GM08714 (cell line): ENCODE results near the gene GBP1.
"Not testable (repeated sequence)": the region's sequence is repeated elsewhere in the genome, so short reads cannot be mapped to it uniquely, and the experiment has no call there.

Experiments used
- H3K4me3 ChIP-seq: fragments of 200-500 bp; sonication (Bioruptor generic); 2 replicates; pipeline ENCODE4 v1.5.1; 2014; ENCODE audit warnings: mild to moderate bottlenecking, low read length, inconsistent platforms
- ZNF274 ChIP-seq: IDR thresholded peaks from 2 replicates; pipeline ENCODE4 v1.6.1; 2012; ENCODE audit warnings: mild to moderate bottlenecking, low read depth, low read length

GBP1 gene, protein sequence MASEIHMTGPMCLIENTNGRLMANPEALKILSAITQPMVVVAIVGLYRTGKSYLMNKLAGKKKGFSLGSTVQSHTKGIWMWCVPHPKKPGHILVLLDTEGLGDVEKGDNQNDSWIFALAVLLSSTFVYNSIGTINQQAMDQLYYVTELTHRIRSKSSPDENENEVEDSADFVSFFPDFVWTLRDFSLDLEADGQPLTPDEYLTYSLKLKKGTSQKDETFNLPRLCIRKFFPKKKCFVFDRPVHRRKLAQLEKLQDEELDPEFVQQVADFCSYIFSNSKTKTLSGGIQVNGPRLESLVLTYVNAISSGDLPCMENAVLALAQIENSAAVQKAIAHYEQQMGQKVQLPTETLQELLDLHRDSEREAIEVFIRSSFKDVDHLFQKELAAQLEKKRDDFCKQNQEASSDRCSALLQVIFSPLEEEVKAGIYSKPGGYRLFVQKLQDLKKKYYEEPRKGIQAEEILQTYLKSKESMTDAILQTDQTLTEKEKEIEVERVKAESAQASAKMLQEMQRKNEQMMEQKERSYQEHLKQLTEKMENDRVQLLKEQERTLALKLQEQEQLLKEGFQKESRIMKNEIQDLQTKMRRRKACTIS

DNA sequence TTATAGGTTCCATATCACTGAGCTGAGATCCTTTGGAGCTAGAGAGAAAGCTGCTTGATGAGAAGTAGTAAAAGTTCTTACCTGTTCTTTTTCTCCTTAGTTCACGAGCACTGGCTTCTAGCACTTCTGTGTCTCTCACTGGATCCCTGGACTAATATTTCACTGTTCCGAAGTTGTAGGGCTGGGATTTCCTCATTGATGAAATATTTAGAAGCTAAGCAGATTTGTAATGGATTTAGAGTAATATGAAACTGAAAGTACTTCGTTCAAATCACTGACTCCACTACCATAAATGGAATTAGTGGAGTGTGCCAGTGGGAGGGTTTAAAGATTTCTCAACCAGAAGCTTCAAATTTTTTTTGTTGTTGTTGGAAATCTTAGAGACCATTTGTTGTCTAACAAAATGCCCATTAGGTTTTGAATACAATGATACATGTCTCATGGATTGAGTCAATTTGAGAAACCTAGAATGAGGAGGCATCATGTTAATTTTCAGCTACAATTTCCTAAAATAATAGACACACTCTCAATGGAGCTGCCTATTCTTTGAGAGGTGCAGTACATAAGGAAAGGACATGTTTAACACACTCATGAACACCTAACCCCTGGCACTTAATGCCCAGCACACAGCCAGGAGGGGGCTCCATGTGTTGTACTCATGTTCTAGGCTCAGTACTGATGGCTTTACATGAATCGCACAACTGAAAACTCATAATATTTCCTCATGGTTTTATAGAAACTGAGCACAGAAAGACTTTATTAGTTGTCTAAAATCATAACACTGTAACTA is at the start of gene GBP1:
GBP1 (minus strand) TSS at position 130 of the 790 bp plus-strand sequence. CDS start 1,974 bp downstream, outside the sequence.
- H3K4me3 ChIP-seq: peak within 1 kb of the TSS; percentile 99
- TF ChIP-seq ZNF274: no peak

DNA sequence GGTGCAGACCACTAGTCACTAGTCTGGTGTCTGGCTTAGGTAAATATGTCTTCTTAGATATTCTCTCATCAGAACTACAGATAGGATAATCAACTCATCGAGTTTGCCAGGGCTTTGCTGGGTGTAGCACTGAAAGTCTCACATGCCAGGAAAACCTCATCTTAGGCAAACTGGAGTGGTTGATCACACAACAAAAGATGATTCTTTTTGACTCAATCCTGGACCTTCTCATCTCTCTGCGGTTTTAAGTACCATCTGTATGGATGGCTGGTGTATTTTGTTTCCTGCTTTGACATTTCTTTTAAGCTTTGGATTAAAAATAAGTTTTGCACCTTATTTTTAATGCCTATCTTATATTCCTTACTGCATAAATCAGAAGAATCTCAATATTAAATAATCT is 49.7 kb upstream of the GBP1 start:
- no peak for TF ChIP-seq ZNF274
- H3K4me3 ChIP-seq: no peak overlapping the region

DNA sequence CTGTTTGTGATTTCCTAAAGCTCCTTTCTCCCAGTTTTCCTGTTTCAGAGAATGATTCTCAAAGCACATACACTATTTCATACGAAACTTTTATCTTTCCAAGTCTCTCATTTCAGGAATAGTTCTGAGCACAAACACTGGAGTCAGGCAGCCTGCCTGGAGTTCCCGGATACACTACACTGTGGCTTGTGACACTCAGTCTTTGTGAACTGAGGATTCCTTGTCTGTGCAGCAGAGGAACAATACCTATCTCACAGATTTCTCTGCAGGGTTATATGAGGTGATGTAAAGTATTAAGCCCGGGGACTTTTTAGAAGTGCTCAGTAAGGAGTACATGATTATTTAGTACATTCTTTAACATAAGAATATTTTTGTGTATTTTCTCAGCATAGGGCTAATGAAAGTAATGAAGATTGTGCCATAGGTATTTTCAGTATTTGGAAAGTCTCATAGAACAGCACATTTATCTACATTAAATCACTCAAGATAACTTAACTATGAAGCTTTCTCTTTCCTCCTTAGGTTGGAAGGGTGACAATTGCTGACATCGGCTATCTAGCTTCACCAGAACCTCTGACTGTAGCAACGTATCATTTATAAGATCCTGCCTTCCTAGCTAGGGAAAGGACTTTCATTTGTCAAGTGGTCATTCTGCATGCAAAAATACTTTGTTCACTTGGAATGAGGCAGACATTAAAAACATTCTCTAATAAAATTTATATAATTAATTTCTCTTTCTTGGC is 48.0 kb upstream of the GBP1 start:
- no peak for TF ChIP-seq ZNF274

DNA sequence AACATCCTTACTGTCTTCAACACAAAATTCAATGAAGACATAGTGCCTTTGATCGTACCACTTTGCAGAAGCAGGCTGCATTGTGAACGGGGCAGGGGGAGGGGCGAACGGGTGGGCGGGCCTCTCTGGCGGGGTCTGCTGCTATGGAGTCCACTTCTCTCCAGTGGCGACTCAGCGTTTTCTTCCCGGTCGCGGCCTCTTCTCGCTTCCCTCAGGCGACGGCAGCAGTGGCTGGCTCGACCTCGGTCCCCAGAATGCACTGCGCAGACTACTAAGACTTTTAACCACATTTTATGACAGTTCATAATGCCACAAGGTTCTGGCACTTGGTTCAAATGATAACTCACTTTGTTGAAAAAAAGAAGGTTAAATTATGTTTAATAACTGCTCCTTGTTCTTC is 39.7 kb upstream of the GBP1 start:
- H3K4me3 ChIP-seq: no peak overlapping the region
- TF ChIP-seq ZNF274: no peak

More for the DNA sequence above, 48.0 kb upstream of the GBP1 start:
- H3K4me3 ChIP-seq: no peak overlapping the region

DNA sequence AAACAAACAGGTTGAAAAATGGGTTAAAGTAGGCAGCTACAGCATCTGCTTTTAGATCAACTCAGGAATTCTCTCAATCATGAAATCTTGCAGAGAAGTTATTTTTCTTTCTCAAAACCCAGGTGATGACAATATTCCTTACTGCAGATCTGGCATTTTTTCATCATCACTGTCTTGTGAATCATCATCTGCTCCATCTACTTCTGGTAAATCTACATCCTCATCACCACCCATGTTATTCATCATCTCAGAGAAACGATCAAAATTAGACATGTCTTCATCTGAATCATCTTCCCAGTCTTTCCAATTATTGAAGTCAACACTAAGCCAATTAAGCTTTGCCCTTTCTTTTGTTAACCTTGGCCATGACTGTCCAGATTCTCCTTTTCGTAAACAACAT is 39.1 kb upstream of the GBP1 start:
- H3K4me3 ChIP-seq: no peak overlapping the region
- TF ChIP-seq ZNF274: no peak

DNA sequence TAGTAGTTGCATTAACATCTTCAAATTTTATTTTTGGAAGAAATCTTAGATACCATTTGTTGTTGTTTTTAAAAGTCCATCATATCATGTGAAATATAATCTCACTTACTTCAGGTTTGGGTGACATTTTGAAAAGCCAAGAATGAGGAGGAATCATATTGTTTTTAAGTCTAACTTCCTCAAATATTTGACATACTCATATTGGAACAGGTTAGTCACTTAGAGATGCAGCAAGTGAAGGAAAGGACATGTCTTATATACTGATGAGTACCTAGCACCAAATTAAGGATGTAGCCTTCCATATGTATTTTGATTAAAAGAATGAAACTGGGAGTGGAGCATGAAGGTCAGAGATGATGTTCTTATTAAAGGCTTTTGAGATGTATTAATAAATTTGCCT is 37.0 kb upstream of the GBP1 start:
- H3K4me3 ChIP-seq: no peak overlapping the region
- TF ChIP-seq ZNF274: no peak

DNA sequence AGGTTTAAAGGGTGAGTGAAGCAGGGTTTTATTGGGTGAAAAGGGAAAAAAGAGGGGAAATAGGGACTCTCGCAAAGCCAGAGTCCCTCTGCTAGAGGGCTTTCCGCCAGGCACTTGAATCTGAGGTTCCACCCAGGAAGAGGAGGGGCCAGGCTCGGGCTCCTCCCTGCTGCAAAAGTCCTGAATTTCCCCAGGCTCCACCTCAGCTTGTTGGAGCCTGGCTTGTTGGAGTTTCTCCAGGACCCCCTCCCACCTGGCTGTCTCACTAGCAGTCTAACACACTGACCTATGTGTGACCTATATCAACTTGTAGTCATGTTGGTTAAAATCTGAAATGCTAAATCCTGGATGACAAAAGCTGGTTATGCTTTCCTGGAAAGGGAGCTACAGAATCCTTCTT is 35.4 kb upstream of the GBP1 start:
- TF ChIP-seq ZNF274: no peak
- H3K4me3 ChIP-seq: no peak overlapping the region

DNA sequence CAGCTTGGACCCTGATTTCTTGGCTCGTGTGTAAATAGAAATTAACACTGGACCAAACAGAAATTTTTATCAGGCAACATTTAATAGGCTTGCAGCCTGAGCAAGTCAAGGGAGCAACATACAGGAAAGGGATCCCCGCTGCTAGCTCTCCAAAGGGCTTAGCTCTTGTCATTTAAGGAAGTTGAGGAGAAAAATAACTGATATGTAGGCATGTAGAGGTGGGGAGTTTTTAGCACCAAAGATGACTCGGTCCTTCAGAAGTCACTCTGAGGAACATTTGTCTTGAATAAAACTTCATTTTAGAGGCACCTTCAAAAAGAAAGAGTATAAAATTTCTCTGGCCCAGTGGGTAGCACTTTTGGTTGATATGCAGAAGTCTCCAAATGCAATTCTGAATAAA is 33.8 kb upstream of the GBP1 start:
- no peak for TF ChIP-seq ZNF274
- no peak overlapping the region for H3K4me3 ChIP-seq

DNA sequence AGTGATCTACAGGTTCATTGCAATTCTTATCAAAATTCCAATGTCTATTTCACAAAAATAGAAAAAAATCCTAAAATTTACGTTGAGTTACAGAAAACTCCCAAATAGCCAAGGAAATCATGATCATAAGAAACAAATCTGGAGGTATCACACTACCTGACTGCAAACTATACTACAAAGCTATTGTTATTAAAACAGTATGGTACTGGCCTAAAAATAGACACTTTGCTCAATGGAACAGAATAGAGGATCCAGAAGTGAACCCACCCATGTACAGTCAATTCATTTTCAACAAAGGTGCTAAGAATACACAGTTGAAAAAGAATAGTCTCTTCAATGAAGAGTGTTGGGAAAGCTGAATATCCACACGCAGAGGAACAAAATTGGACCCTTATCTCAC is 30.7 kb upstream of the GBP1 start:
- no peak for TF ChIP-seq ZNF274
- H3K4me3 ChIP-seq: no peak overlapping the region

DNA sequence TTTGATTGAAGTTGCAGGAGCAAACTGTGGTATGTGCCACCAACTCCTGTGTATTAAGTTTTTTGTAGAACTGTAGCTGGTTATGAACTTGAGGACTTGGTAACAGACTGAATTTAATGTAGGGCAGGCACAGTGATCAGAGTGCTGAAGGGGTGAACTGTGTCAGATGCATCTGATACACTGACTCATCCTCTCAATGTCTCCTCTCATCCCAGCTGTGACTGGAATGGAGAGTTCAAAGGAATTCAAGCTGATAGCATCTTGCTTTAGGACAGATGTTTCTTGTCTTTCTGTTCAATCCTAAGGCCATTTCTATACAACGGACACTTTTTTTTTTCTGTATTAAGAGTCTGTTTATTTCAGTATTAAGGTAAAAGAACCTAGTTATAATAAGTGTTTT is 25.0 kb upstream of the GBP1 start:
- H3K4me3 ChIP-seq: no peak overlapping the region
- TF ChIP-seq ZNF274: no peak

DNA sequence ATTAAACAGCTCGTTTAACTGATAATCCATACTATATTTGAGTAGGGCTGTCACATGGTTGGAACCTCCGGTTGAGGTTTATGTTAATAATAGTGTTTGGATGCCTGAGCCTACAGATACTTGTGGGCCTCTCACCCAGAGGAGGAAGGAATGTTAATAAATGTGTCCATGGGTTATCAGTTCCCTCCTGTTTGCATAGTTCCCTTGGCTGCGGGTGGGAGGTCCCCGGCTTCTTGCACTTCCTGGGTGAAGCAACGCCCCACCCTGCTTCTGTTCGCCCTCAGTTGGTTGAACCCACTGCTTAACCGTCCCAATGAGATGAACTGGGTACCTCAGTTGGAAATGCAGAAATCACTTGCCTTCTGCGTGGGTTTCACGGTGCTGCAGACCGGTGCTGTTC is 23.6 kb upstream of the GBP1 start:
- TF ChIP-seq ZNF274: no peak
- H3K4me3 ChIP-seq: no peak overlapping the region

DNA sequence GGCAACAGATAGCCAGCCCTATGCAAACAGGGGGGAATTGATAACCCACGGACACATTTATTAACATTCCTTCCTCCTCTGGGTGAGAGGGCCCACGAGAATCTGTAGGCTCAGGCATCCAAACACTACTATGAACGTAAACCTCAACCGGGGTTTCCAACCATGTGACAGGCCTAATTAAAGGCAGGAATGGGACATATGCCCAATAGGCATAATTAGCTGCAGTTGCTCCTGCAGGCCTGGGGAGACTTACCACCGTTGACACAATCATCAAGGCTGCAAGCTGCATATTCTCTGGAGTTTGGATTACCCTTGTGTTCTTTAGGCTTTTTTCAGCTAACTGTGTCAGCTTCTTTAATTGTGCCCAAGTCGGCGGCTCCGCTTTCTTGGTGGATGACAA is 22.2 kb upstream of the GBP1 start:
- TF ChIP-seq ZNF274: no peak
- no peak overlapping the region for H3K4me3 ChIP-seq

DNA sequence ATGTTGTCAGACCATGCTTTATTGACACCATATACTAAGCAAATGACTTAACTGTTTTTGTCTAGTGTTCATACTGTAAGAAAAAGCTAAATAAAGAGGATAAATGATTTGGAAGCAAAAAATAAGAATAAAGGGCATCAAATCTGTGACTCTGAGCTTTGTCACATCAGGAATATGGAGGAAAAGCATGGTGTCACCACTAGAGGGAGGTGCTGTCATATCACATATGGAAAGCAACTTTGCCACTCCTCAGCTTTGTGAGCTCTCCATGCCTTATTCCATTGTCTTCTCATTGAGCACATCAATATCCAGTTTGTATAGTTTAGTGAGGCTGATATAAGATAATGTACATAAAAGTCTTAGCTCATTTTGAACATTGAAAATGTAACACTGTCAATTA is 20.8 kb upstream of the GBP1 start:
- no peak for TF ChIP-seq ZNF274
- H3K4me3 ChIP-seq: no peak overlapping the region

DNA sequence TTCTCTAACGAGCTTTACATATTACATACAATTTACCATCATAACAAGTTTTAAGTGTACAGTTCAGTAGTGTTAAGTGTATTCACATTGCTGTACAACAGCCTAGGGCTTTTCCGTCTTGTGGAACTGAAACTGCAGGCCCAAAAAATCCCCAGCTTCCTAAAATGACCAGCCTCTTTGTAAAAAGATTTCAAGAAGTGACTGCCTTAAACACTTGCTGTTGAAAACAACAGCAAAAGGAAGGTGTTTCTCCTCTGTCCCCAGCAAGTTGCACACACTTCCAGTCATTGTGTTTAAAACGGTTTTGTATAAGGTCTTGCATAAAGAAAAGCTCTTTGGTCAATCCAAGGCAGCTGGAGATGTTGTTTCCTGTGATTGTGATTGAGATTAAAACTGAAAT is 16.0 kb upstream of the GBP1 start:
- TF ChIP-seq ZNF274: no peak
- H3K4me3 ChIP-seq: no peak overlapping the region

DNA sequence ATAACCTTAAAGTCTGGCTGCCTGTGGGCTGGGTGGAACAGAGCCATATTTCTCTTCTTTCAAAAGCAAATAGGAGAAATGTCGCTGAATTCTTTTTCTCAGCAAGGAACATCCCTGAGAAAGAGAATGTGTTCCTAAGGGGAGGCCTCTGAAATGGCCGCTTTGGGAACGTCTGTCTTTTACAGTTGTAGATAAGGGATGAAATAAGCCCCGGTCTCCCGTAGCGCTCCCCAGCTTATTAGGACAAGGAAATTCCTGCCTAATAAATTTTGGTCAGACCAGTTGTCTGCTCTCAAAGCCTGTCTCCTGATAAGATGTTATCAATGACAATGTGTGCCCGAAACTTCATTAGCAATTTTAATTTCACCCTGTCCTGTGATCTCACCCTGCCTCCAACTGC is 15.1 kb upstream of the GBP1 start:
- H3K4me3 ChIP-seq: not testable (repeated sequence)

DNA sequence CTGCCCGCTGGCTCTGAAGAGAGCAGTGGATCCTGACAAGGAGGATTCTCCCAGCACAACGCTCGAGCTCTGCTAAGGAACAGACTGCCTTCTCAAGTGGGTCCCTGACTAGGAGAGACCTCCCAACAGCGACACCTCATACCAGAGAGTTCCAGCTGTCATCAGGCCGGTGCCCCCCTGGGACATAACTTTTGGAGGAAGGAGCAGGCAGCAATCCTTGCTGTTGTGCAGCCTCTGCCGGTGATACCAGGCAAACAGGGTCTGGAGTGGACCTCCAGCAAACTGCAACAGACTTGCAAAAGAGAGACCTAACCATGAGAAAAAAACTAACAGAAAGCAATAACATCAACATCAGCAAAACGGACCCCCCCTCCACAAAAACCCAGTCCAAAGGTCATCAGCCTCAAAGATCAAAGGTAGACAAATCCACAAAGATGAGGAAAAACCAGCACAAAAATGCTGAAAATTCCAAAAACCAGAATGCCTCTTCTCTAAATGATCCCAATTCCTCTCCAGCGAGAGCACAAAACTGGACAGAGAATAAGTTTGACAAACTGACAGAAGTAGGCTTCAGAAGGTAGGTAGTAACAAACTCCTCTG is 7.6 kb upstream of the GBP1 start:
- H3K4me3 ChIP-seq: not testable (repeated sequence)
